HG03280 (cell line): Measurements from ENCODE around the gene HTT-AS.
A peak's percentile ranks its signal among the peaks of the same experiment; 100 is the strongest.
"Not testable (repeated sequence)": the region's sequence is repeated elsewhere in the genome, so short reads cannot be mapped to it uniquely, and the experiment has no call there.

ENCODE experiments used
- ATAC-seq: cut with Tn5 transposase; IDR thresholded peaks from one replicate; pipeline ENCODE4 v1.9.1; 2021; ENCODE audit warnings: mild to moderate bottlenecking, moderate library complexity; ENCODE audit not compliant: unreplicated experiment

The HTT-AS gene

GRCh38 chr4:3074078-3074845 lies at the start of gene HTT-AS, which contains the start of gene HTT:
Gene HTT-AS (minus strand): TSS chr4:3074538.
Gene HTT (plus strand): TSS chr4:3074681. CDS start chr4:3074826, 145 bp downstream.
- peak; percentile 82 for ATAC-seq

- no peak for ATAC-seq
Observed at GRCh38 chr4:3123181-3123671, 48.9 kb upstream of the HTT-AS start.

GRCh38 chr4:3122081-3122563 lies 47.8 kb upstream of the HTT-AS start:
- ATAC-seq: no peak

- ATAC-seq: no peak
Observed at GRCh38 chr4:3121596-3121995, 47.3 kb upstream of the HTT-AS start.

GRCh38 chr4:3121110-3121509 lies 46.8 kb upstream of the HTT-AS start:
- ATAC-seq: no peak

- ATAC-seq: no peak
Observed at GRCh38 chr4:3119464-3119863, 45.1 kb upstream of the HTT-AS start.

- no peak for ATAC-seq
Observed at GRCh38 chr4:3118312-3118711, 44.0 kb upstream of the HTT-AS start.

- ATAC-seq: no peak
Observed at GRCh38 chr4:3116955-3117354, 42.6 kb upstream of the HTT-AS start.

- no peak for ATAC-seq
Observed at GRCh38 chr4:3115637-3116270, 41.4 kb upstream of the HTT-AS start.

GRCh38 chr4:3114377-3114776 lies 40.0 kb upstream of the HTT-AS start:
- no peak for ATAC-seq

- no peak for ATAC-seq
Observed at GRCh38 chr4:3112609-3113469, 38.5 kb upstream of the HTT-AS start.

- ATAC-seq: no peak
Observed at GRCh38 chr4:3112201-3112600, 37.9 kb upstream of the HTT-AS start.

GRCh38 chr4:3111461-3111860 lies 37.1 kb upstream of the HTT-AS start:
- ATAC-seq: no peak

GRCh38 chr4:3108211-3108610 lies 33.9 kb upstream of the HTT-AS start:
- ATAC-seq: no peak

- ATAC-seq: no peak
Observed at GRCh38 chr4:3107691-3108121, 33.4 kb upstream of the HTT-AS start.

GRCh38 chr4:3107271-3107670 lies 32.9 kb upstream of the HTT-AS start:
- ATAC-seq: no peak

- peak; percentile 98 for ATAC-seq
Observed at GRCh38 chr4:3106339-3107186, 32.2 kb upstream of the HTT-AS start.

- no peak for ATAC-seq
Observed at GRCh38 chr4:3098346-3098745, 24.0 kb upstream of the HTT-AS start.

- no peak for ATAC-seq
Observed at GRCh38 chr4:3096202-3096601, 21.9 kb upstream of the HTT-AS start.

- ATAC-seq: not testable (repeated sequence)
Observed at GRCh38 chr4:3094701-3095100, 20.4 kb upstream of the HTT-AS start.
